GM12892 (cell line): ENCODE results near the gene UGT1A6.
"Not testable (repeated sequence)": the region's sequence is repeated elsewhere in the genome, so short reads cannot be mapped to it uniquely, and the experiment has no call there.

Experiments
- DNase-seq: peaks from one replicate; pipeline ENCODE4 v3.0.0; 2011; ENCODE audit not compliant: insufficient read length
- FAIRE-seq: peaks from 2 replicates; lab custom pipeline; 2011; peaks lifted over from hg19 to GRCh38; lab: Jason Lieb, UNC
- POLR2A ChIP-seq: IDR thresholded peaks from 2 replicates; pipeline ENCODE4 v1.6.1; 2011; ENCODE audit warnings: low read depth, low read length, control low read depth
- POLR2AphosphoS5 ChIP-seq: IDR thresholded peaks from 2 replicates; pipeline ENCODE4 v1.6.1; 2011; ENCODE audit warnings: low read depth, low read length, control low read depth
- TAF1 ChIP-seq: IDR thresholded peaks from 2 replicates; pipeline ENCODE4 v1.6.1; 2011; ENCODE audit warnings: low read depth, mild to moderate bottlenecking, control low read depth, low read length, borderline replicate concordance

Gene UGT1A6

DNA sequence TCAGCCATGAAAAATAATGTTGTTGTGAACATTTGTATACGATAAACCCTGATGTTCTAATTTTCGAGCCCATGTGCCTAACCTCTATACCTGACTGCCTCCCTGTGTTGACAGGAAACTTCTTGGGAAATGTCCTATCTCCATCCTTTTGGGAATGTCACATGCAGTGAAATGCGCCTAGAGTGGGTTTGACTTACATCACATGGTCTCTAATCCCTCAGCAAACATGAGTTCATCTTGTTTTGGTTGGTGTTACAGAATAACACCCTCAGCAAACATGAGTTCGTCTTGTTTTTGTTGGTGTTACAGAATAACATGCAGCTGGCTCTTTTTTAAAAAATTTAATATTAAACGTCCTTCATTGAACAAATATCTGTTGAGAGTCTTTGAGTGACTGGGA is 4.3 kb upstream of the UGT1A6 start:
- TF ChIP-seq POLR2A (no peak), POLR2AphosphoS5 (no peak), TAF1 (no peak)
- no peak for DNase-seq
- FAIRE-seq = no peak

DNA sequence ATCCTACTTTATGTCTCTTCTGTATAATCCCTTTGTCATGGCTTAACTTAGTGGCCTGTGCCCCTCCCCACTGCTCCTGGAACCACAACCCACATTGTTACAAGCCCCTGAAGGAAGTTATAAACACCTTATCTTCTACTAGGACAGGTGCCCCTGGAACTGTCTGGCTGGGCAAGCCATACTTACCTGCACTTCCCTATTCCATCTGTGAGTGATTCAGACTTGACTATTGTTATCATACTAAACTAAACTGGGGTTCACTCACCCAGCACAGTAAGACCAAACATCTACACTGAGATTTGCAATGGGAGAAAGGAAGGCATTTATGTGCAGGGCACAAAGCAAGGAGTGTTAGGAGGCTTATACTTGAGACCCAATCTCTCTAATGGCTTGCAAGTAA is 3.7 kb upstream of the UGT1A6 start:
- DNase-seq (no peak), FAIRE-seq (no peak)
- TF ChIP-seq POLR2A (no peak), TAF1 (no peak), POLR2AphosphoS5 (no peak)

DNA sequence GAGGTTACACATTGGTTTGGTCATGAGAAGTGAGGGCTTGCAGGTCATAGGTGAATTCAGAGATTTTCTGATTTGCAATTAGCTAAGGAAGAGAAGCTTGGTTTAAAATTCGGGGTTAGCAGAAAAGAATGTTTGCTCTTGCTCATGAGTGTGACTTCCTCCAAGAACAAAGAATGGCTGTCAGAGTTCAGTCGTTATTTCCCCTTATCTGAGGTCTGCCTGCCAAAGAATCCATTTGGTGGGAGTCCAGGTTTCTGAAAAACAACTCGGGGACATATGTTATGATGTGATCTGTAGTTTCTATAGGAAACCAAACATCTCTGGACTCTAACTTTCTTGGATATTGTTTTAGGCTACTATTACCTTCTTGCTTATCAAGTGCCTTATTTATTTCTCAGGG is 3.2 kb upstream of the UGT1A6 start:
- FAIRE-seq (no peak), DNase-seq (no peak)
- TF ChIP-seq TAF1 = no peak
- TF ChIP-seq POLR2A = no peak
- no peak for TF ChIP-seq POLR2AphosphoS5

DNA sequence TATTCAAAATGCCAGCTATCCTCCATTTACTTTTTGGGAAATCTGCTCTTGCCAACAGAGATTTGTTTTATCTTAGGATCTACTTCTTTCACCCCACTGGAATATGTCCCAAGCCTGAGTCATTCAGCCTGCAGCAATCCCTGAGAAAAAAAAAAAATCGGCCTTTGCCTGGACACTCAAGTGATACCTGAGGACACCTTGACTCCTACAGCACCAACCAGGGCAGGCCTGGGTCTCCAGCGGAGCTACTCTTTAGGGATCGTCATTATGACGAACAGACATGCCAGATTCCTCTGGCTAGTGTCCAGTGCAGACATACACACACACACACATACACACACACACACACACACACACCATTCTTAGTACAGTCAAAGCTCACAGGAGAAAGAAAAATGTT is 2.2 kb upstream of the UGT1A6 start:
- no peak for FAIRE-seq
- TF ChIP-seq POLR2AphosphoS5 (no peak), TAF1 (no peak), POLR2A (no peak)
- no peak for DNase-seq

DNA sequence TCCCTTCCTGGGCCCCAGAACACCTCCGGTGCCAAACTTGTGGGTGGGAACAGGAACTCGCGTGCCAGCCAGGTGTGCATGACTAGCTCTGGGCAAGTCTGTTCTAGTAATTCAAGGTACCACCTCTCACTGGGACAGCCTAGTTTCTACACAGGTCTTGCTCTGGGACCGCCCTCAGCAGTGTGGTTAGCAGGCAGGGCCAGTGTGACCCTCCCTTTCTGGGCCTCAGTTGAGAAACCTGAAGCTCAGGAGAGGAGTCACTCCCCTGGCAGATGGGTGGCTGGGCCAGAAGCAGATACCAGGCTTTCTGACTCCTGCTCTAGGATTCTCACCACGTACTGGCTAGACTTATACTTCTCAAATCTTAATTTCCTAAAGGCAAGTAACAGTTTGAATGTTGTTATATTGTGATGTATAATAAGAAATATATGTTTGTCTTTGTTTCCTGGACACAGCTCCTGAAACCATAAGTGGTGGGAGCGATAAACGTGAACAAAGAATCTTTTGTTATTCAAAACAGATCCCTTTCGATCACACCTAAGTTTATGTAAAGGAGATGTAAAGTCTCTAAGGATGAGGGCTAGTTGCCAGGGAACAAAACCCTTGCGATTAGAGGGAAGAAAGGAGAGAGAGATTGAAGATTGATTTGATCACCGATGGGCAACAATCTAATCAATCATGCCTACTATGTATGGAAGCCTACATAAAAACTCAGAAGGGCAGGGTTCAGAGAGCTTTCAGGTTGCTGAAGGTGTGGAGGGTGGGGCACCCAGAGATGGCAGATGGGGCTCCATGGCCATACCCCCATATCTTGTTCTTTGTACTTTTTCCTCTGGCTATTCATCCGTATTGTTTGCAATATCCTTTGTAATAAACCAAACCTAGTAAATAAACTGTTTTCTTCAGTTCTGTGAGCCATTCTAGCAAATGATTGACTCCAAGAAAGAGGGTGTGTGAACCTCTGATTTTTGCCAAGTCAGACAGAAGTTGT is 952 bp upstream of the UGT1A6 start:
- DNase-seq (no peak), FAIRE-seq (no peak)
- TF ChIP-seq POLR2AphosphoS5 (no peak), TAF1 (no peak), POLR2A (no peak)

DNA sequence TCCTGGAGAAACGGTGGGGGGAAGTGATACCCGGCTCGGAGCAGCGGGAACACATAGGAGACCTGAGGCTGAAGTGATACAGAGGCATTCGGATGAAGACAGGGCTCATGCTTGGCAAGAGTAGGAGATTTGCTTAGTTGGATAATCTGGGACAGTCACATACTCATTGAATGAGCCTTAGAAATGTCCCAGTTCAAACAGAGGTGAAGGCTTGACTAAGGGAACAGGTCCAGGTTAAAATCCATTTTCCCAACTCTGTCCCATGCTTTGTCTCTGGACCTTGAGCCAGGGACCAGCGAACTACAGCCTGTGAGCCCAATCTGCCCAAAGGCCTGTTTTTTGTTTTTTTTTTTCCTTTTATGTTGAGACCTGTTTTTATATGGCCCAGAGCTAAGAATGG is 1.3 kb downstream of the UGT1A6 start:
- no peak for FAIRE-seq

DNA sequence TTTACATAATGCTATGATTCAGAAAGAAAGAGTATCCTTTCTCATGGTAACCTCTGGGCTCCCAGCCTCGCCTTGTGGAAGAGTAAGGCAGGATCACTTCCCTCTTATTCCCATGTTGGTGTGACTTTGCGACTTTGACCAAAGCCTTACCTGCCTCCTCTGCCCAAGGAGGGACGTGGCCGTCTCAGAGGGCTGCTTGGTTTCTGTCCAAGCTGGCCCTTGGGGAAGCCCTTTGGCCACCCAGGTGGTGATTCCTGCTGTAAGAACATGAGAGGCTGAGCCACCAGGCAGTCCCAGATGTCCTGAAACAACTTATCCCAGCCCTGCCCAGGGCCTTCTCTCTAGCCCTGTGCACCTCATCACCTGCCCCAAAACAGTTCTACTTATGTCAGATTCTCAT is 6.0 kb downstream of the UGT1A6 start:
- no peak for TF ChIP-seq TAF1
- TF ChIP-seq POLR2AphosphoS5 = no peak
- no peak for TF ChIP-seq POLR2A
- no peak for FAIRE-seq
- DNase-seq = no peak

More for the DNA sequence above, 1.3 kb downstream of the UGT1A6 start:
- no peak for DNase-seq
- TF ChIP-seq POLR2A = no peak
- no peak for TF ChIP-seq POLR2AphosphoS5
- no peak for TF ChIP-seq TAF1

GRCh38 chr2:233699424-233700027 is 6.8 kb downstream of the UGT1A6 start:
- DNase-seq = no peak
- TF ChIP-seq POLR2A (no peak), TAF1 (no peak), POLR2AphosphoS5 (no peak)
- no peak for FAIRE-seq

DNA sequence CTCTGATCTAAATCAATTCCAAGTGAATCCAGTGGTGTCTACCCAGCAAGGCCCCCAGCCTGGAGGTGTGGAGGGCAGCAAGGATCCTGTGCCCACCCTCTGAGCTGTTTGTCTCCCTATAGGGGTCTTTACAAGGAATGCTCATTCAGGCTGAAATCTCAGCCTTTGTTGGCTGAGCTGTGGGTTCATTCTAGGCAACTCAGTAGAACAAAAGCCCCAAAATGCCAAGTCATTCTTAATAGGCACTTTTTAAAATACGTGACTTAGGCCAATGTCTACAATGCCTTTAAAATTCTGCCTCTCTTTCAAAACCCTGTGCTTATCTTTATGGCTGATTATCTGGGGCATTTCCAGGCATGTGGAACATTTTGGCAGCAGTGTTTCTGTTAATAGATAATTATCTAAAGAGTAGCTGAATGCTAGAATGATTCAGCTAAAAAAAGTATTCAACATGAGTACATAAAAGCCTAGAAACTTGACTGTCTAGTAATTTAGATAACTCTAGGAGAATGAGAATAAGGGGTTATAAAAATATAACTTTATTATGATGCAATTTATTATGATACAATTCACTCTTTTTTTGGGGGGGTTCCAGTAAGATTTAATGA is 7.4 kb downstream of the UGT1A6 start:
- DNase-seq (no peak), FAIRE-seq (no peak)

GRCh38 chr2:233700842-233701241 is 8.2 kb downstream of the UGT1A6 start:
- not testable (repeated sequence) for FAIRE-seq, DNase-seq

More for the DNA sequence above, 7.4 kb downstream of the UGT1A6 start:
- TF ChIP-seq TAF1 (no peak), POLR2A (no peak), POLR2AphosphoS5 (no peak)

DNA sequence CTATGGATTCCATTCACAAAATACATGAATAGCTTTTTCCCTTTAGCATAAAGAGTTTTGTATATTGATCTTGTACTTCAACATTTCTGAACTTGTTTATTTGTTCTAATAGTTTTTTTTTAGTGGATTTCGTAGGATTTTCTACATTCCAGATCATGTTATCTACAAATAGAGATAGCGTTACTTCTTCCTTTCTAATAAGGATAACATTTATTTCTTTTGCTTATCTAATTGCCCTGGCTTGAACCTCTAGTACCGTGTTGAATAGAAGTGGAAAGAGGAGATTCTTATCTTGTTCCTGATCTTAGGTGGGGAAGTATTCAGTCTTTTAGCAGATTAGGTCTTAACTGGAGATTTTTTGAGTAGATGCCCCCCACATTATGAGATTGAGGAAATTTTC is 9.5 kb downstream of the UGT1A6 start:
- DNase-seq (no peak), FAIRE-seq (no peak)
- TF ChIP-seq POLR2AphosphoS5 (no peak), TAF1 (no peak), POLR2A (no peak)

- FAIRE-seq (no peak), DNase-seq (no peak)
- TF ChIP-seq POLR2A (no peak), TAF1 (no peak), POLR2AphosphoS5 (no peak)
These were observed 13.3 kb downstream of the UGT1A6 start for GRCh38 chr2:233705911-233706506.
